ENCODE data around the gene MUC13.
A peak's percentile ranks its signal among the peaks of the same experiment; 100 is the strongest.

The MUC13 gene

GRCh38 chr3:124878561-124879336 is 55.8 kb downstream of the MUC13 start:
- peak; percentile 92 for DNase-seq (ENCODE audit: low spot score)

GRCh38 chr3:124877674-124878073 is 56.9 kb downstream of the MUC13 start:
- DNase-seq (ENCODE audit: low spot score) = no peak

- no peak for DNase-seq (ENCODE audit: low spot score)
Measured at GRCh38 chr3:124876401-124876878, 58.1 kb downstream of the MUC13 start.

GRCh38 chr3:124873226-124873625 is 61.3 kb downstream of the MUC13 start:
- DNase-seq (ENCODE audit: low spot score) = no peak

GRCh38 chr3:124867511-124867910 is 67.0 kb downstream of the MUC13 start:
- DNase-seq (ENCODE audit: low spot score) = no peak

GRCh38 chr3:124862006-124862405 is 72.5 kb downstream of the MUC13 start:
- no peak for DNase-seq (ENCODE audit: low spot score)

- DNase-seq (ENCODE audit: low spot score) = no peak
Measured at GRCh38 chr3:124861041-124861440, 73.5 kb downstream of the MUC13 start.

- DNase-seq (ENCODE audit: low spot score) = peak; percentile 95
Measured at GRCh38 chr3:124860599-124860998, 74.0 kb downstream of the MUC13 start.

GRCh38 chr3:124859025-124859424 is 75.5 kb downstream of the MUC13 start:
- peak; percentile 56 for DNase-seq (ENCODE audit: low spot score)

GRCh38 chr3:124858275-124858674 is 76.3 kb downstream of the MUC13 start:
- peak; percentile 44 for DNase-seq (ENCODE audit: low spot score)

- no peak for DNase-seq (ENCODE audit: low spot score)
Measured at GRCh38 chr3:124856677-124857076, 77.9 kb downstream of the MUC13 start.

Data from AG08395 (cell line).